A673 (cell line): ENCODE data around the gene SLMAP.

Experiments
- EZH2 ChIP-seq: fragments of 200-600 bp; sonication (generic); IDR thresholded peaks from 2 replicates; pipeline ENCODE4 v1.6.1; 2017; ENCODE audit warnings: borderline replicate concordance, low read depth, mild to moderate bottlenecking, mixed read lengths, antibody characterized with exemption, low read length; ENCODE audit not compliant: poor library complexity, severe bottlenecking
- TF ChIP-seq, protein P1 (sequence below): fragments of 300-800, 200-600 bp; sonication (generic); conservative IDR thresholded peaks from 2 replicates; pipeline ENCODE4 v1.5.1; 2017; ENCODE audit warnings: low read depth, mild to moderate bottlenecking, antibody characterized with exemption, low read length, moderate library complexity, mixed read lengths

DNA sequence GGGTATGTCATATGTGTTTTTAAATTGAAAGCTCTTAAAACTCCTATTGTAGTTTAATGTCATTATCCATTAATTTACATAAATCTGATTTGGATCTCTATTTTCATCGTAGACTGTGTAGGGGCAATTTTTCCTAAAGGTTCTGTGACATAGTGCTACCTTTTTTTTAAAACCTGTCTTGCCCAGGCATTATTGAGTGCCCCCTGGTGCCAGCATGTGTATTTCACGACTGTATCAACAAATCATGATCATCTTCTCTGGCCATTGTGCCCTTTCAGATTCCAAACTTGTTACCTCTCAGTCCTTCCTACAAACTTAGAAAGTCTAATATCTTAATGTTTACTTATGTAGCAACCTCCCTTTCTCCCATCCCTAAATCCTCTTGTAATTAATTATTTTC, 154.9 kb downstream of the SLMAP start:
- TF ChIP-seq EZH2, result no peak
- TF ChIP-seq, protein P1, sequence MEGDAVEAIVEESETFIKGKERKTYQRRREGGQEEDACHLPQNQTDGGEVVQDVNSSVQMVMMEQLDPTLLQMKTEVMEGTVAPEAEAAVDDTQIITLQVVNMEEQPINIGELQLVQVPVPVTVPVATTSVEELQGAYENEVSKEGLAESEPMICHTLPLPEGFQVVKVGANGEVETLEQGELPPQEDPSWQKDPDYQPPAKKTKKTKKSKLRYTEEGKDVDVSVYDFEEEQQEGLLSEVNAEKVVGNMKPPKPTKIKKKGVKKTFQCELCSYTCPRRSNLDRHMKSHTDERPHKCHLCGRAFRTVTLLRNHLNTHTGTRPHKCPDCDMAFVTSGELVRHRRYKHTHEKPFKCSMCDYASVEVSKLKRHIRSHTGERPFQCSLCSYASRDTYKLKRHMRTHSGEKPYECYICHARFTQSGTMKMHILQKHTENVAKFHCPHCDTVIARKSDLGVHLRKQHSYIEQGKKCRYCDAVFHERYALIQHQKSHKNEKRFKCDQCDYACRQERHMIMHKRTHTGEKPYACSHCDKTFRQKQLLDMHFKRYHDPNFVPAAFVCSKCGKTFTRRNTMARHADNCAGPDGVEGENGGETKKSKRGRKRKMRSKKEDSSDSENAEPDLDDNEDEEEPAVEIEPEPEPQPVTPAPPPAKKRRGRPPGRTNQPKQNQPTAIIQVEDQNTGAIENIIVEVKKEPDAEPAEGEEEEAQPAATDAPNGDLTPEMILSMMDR, result peak; percentile 40; the same call in 1 of the 2 replicates
